GM12872 (cell line): ENCODE data around the gene KCNH8.
A peak's percentile ranks its signal among the peaks of the same experiment; 100 is the strongest.

Source experiments
- CTCF ChIP-seq: IDR thresholded peaks from 3 replicates; pipeline ENCODE4 v1.5.1; 2011; ENCODE audit warnings: low read depth, mild to moderate bottlenecking, low read length, moderate library complexity; ENCODE audit not compliant: insufficient read depth

KCNH8 gene

DNA sequence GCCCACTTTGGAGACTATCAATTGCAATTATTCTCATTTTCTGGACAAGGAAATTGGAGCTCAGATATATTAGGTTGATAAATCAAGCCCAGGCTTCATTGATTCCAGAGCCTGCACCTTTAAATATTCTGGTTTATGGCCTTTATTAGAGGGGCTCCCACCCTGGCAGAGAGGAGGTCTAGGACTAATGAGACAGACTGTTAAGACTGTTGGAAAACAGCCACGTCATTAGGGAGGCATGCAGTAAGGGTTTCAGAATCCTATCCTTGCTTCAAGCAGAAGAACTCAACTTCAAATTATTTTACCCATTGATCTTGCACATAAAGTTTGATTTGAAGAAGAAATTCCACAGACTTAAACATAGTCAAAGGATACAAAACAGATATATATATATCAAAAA lies 33.8 kb upstream of the KCNH8 start:
- TF ChIP-seq CTCF = no peak

DNA sequence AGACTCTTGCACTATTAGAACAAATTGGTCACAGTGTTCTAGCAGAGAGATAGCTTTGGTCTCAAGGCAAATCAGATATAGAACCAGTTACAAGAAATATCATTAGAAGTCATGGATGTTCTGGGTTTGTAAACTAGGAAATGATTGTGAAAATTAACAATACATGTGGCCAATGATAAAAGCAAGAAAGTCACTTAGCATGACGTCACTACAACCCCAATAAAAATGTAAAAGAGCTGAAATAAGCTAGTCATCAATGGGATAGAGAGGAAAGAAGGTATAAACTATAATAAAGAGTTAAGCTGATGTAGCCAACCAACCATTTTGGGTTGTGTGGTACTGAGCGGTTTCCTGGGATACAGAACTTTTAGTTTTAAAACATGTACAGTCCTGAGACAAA lies 32.1 kb upstream of the KCNH8 start:
- TF ChIP-seq CTCF = no peak

DNA sequence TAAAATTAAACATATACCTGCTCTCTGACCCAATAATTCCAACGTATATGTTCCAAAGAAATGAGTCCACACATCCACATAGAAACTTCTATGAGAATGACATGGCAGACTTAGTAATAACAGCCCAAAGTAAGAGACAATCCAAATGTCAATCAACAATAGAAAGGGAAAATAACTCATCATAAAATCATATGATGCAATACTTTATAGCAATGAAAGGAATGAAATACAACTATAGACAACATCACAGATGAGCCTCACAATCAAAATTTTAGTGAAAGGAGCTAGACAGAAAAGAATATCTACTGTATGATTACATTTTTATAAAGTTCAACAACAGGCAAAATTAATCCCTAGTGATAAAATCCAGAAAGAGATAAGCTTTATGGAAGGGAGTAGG lies 23.6 kb upstream of the KCNH8 start:
- TF ChIP-seq CTCF = no peak

DNA sequence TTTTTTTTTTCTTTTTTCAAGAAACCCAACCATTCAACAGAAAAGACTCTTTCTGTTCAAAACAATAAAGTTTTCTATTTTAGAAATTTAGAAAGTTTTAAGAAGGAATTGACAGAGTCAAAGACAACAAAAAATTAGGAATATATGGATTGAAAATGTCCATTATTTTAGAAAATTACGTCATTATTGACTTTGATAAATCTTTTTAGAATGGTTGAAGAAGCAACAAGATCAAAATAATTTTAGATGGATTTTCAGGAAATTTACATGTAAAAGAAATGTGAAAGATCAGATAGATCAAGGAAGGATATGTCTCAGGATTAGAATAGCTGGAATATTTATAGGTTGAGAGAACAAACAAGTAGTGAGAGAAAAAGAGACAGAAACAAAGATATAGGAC lies 8.4 kb upstream of the KCNH8 start:
- no peak for TF ChIP-seq CTCF

GRCh38 chr3:19146685-19147650 lies 1.3 kb upstream of the KCNH8 start:
- TF ChIP-seq CTCF = peak; percentile 63

DNA sequence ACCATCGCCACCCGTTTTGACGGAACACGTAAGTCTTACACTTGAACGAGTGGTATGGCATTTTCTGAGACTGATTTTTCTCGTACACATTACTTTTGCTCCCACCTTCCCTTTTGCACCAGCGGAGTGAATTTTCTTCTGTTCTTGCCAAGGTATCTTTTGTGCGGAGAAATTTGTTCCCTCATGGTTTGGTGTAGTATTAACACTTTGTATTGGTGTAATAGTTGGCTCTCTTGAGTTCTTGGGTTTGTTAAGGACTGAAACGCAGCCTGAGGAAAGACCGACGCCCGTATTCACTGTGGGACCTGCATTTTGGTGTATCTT lies 420 bp downstream of the KCNH8 start:
- TF ChIP-seq CTCF = no peak

DNA sequence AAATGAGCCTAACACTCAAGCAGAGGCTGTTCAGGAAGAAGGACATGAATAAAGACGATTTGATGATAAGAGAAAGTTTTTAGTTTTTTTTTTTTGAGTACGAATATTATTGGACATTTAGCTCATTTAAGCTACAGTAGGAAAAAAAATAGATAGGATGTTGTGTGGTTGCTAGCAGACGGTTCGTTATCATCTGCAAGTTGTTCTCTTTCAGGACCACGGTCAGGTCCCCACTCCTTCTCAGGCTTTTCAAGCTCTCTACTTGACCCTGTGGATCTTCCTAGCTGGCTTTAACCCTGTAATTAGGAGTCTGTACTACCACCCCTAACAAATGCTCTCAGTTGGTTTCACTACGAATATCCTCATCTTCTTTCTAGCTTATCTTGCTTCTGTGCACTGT lies 1.1 kb downstream of the KCNH8 start:
- TF ChIP-seq CTCF = no peak
